A673 (cell line): ENCODE data around the gene VTI1A.

ENCODE experiments used
- EZH2 ChIP-seq: fragments of 200-600 bp; sonication (generic); IDR thresholded peaks from 2 replicates; pipeline ENCODE4 v1.6.1; 2017; ENCODE audit warnings: borderline replicate concordance, low read depth, mild to moderate bottlenecking, mixed read lengths, antibody characterized with exemption, low read length; ENCODE audit not compliant: poor library complexity, severe bottlenecking
- TF ChIP-seq, protein P1 (sequence below): fragments of 300-800, 200-600 bp; sonication (generic); conservative IDR thresholded peaks from 2 replicates; pipeline ENCODE4 v1.5.1; 2017; ENCODE audit warnings: low read depth, mild to moderate bottlenecking, antibody characterized with exemption, low read length, moderate library complexity, mixed read lengths

DNA sequence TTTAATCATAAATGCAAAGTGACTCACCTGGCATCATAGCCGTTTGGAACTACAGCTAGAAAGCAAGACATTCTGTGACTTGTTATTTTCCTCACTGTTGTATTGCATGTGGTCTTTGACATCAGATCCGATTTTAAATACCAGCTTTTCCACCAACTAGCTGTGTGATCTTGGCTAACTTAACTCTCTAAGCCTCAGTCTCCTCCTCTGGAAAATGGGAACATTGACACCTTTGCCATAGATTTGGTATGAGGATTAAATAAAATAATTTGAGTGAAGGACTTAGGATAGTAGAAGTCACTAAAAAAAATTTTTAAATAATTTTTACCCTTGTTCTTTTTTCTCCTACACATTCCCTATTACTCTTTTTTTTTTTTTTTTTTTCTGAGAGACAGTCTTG lies 348.1 kb downstream of the VTI1A start:
- TF ChIP-seq, protein P1, sequence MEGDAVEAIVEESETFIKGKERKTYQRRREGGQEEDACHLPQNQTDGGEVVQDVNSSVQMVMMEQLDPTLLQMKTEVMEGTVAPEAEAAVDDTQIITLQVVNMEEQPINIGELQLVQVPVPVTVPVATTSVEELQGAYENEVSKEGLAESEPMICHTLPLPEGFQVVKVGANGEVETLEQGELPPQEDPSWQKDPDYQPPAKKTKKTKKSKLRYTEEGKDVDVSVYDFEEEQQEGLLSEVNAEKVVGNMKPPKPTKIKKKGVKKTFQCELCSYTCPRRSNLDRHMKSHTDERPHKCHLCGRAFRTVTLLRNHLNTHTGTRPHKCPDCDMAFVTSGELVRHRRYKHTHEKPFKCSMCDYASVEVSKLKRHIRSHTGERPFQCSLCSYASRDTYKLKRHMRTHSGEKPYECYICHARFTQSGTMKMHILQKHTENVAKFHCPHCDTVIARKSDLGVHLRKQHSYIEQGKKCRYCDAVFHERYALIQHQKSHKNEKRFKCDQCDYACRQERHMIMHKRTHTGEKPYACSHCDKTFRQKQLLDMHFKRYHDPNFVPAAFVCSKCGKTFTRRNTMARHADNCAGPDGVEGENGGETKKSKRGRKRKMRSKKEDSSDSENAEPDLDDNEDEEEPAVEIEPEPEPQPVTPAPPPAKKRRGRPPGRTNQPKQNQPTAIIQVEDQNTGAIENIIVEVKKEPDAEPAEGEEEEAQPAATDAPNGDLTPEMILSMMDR, result no peak
- TF ChIP-seq EZH2, result no peak
